GM12872 (cell line): Measurements from ENCODE around the gene B4GALT1.

Experiments
- CTCF ChIP-seq: IDR thresholded peaks from 3 replicates; pipeline ENCODE4 v1.5.1; 2011; ENCODE audit warnings: low read depth, mild to moderate bottlenecking, low read length, moderate library complexity; ENCODE audit not compliant: insufficient read depth

Gene B4GALT1

GRCh38 chr9:33109850-33110595 lies 57.1 kb downstream of the B4GALT1 start:
- TF ChIP-seq CTCF, result no peak

DNA sequence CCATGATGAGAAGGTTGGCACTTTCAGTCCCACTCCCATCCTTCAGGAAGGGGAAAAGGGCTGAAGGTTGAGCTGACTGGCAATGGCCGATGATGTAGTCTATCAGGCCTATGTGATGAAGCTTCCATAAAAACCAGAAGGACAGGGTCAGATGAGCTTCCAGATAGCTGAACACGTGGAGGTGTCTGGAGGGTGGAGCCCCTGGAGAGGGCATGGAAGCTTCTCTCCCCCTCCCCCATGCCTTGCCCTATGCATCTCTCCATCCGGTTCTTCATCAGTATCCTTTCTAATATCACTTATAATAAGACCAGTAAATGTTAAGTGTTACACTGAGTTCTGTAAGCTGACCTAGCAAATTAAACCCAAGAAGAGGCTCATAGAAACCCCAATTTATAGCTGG lies 58.0 kb downstream of the B4GALT1 start:
- TF ChIP-seq CTCF, result no peak

DNA sequence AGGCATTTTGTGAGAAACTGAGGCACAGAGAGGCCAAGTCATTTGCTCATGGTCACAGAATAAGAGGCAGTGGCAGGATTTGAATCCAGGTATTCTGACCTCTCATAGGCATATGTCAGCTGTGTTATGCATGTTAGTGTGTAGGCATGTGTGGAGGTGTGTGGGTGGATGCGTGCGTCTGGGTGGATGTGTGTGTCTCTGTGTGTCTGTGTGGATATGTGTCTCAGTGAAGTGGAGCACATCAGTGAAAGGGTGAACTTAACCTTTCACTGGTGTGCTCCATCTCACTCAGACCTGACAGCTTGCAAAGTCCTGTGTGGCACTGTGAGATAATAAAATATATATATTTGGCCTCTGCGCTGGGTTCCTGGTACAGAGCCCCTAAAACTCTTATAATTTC lies 58.7 kb downstream of the B4GALT1 start:
- TF ChIP-seq CTCF, result no peak

DNA sequence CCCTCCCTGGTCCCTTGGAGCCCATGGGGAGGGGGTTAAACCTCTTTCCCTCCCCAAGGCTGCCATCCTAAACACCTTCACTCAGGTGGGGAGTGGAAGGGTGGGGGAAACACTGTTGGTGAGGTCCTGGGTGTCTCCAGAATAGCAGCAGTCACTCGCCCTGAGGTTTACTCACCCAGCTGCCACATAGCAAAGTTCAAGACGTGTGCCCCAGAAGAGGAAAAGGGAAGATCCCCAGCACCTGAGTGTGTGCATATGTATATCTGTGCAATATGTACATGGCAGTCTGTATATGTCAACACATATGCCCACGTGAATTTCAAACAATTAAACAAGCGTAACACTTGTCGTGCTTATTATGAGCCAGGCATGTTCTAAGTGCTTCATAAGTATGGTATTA lies 59.4 kb downstream of the B4GALT1 start:
- TF ChIP-seq CTCF, result no peak

DNA sequence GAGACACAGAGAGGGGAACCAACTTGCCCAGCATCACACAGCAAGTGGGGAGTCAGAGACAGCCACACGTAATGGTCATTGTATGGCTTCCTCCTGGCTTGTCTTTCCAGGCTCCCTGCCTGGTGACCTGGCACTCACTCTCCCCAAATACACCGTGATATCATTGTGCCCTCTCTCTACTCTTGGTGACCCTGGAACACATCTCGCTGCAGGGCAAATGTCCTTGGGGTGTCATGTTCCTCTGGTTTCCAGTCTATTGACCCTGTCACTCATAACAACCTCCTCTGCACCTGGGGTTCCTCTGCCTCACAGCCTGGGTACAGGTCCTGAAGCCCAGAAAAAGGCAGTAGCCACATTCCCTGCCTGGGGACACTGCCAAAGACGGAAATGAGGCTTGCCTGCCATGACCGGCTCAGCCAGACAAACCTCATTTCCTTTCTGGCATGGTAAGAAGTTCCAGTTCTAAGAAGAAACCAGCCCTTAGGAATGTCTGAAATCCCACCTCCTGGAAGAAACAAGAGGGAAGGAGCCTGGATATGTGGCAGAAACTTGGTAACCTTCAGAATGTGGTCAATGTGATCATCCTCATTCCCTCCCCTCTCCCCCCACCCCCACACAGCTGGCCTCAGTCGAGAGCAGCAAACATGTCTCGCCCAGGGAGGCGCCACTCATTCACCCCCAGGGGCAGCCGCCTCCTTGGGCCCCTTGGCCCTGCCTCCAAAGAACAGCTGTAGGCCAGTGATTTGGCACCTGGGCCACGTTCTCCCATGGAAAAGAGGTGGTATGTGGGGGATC lies 60.1 kb downstream of the B4GALT1 start:
- TF ChIP-seq CTCF, result no peak

- 0 out of 3 replicates have a peak, but pooled peaks have one; percentile 12 for TF ChIP-seq CTCF
Measured at GRCh38 chr9:33106372-33106771, 60.8 kb downstream of the B4GALT1 start.

- no peak for TF ChIP-seq CTCF
Measured at GRCh38 chr9:33105959-33106358, 61.2 kb downstream of the B4GALT1 start.
